AG09319 (cell line): ENCODE data around the gene PPP1R14B.

Source experiments
- DNase-seq: peaks from one replicate; pipeline ENCODE4 v3.0.0-alpha.2; 2010; ENCODE audit warnings: low read depth; ENCODE audit errors: extremely low read depth
- TF ChIP-seq, protein P1 (sequence below): IDR thresholded peaks from 2 replicates; pipeline ENCODE4 v1.5.1; 2011; ENCODE audit warnings: low read depth, mild to moderate bottlenecking, inconsistent platforms, low read length, moderate library complexity

PPP1R14B gene

GRCh38 chr11:64234647-64235379 lies 11.9 kb downstream of the PPP1R14B start:
- TF ChIP-seq, protein P1, sequence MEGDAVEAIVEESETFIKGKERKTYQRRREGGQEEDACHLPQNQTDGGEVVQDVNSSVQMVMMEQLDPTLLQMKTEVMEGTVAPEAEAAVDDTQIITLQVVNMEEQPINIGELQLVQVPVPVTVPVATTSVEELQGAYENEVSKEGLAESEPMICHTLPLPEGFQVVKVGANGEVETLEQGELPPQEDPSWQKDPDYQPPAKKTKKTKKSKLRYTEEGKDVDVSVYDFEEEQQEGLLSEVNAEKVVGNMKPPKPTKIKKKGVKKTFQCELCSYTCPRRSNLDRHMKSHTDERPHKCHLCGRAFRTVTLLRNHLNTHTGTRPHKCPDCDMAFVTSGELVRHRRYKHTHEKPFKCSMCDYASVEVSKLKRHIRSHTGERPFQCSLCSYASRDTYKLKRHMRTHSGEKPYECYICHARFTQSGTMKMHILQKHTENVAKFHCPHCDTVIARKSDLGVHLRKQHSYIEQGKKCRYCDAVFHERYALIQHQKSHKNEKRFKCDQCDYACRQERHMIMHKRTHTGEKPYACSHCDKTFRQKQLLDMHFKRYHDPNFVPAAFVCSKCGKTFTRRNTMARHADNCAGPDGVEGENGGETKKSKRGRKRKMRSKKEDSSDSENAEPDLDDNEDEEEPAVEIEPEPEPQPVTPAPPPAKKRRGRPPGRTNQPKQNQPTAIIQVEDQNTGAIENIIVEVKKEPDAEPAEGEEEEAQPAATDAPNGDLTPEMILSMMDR = no peak
- DNase-seq = no peak

GRCh38 chr11:64233913-64234586 lies 12.7 kb downstream of the PPP1R14B start, which contains the start of gene VEGFB:
Gene VEGFB (plus strand): TSS chr11:64234584. CDS start chr11:64234834, 250 bp downstream.
- DNase-seq = no peak
- TF ChIP-seq, protein P1 = no peak

- TF ChIP-seq, protein P1 = no peak
- no peak for DNase-seq
These were observed 13.8 kb downstream of the PPP1R14B start for GRCh38 chr11:64232967-64233315.

DNA sequence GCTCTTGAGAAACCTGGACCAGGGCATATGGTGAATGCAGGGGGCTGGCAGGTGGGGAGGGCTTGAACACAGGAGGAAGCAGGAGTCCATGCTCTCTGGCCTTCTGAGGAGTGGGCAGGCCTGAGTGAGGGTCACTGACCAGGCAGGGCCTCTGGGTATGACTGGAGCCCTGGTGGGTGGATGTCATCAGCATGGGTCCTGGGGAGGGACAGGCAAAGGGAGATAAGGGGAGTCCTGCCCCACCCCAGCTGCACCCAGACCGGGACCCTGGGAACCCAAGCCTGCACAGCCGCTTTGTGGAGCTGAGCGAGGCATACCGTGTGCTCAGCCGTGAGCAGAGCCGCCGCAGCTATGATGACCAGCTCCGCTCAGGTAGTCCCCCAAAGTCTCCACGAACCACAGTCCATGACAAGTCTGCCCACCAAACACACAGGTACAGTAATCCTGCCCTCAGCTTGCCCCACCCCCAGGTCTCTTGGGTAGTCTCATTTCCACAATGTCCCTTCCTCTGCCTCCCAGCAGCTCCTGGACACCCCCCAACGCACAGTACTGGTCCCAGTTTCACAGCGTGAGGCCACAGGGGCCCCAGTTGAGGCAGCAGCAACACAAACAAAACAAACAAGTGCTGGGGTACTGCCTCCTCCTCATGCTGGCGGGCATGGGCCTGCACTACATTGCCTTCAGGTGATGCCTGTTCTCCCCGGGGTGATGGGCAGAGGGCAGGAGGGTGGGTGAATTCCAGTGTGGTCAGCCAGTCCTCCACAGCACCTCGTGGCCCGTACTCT lies 14.4 kb downstream of the PPP1R14B start:
- TF ChIP-seq, protein P1 = no peak
- no peak for DNase-seq

DNA sequence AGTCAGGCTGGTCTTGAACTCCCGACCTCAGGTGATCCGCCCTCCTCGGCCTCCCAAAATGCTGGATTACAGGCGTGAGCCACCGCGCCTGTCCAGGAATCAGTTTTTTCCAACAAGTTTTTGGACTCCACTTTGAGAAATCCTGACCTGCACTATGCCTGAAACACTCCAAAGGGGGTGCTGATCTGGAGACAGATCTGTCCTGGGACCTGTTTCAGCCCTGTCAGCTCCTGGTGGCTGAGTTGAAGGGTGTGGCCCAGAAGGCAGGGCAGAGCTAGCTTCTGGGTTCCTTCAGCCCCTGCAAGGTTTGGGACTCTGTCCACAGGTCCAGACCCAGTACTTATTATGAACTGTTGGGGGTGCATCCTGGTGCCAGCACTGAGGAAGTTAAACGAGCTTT lies 15.2 kb downstream of the PPP1R14B start:
- TF ChIP-seq, protein P1 = no peak
- no peak for DNase-seq

GRCh38 chr11:64230985-64231365 lies 15.8 kb downstream of the PPP1R14B start:
- no peak for DNase-seq
- TF ChIP-seq, protein P1 = no peak
